H1 (cell line): ENCODE data around the gene FITM1. TPM values are rescaled to one million over a fixed set of nuclear protein-coding genes. Genes with fewer than 3 reads are reported as not detected.

Experiments
- ASH2L ChIP-seq: fragments of 200-600, 300-600 bp; sonication (generic); IDR thresholded peaks from one replicate; pipeline ENCODE4 v1.7.1; 2017; ENCODE audit warnings: low read length
- BCL11A ChIP-seq, 2 experiments: IDR thresholded peaks; one replicate each; pipeline ENCODE4 v1.6.1; 2011; ENCODE audit warnings: low read depth in 2 of 2, low read length in 2 of 2, mild to moderate bottlenecking in 2 of 2
- KDM4A ChIP-seq: IDR thresholded peaks from one replicate; pipeline ENCODE4 v1.7.1; 2012; ENCODE audit warnings: low read depth, mild to moderate bottlenecking, moderate library complexity, low read length, inconsistent platforms; ENCODE audit not compliant: severe bottlenecking
- RAD21 ChIP-seq, 2 experiments: IDR thresholded peaks in 1 of 2; conservative IDR thresholded peaks in 1 of 2; 2 replicates each; pipeline ENCODE4 v1.6.1; 2011; ENCODE audit warnings: low read depth in 2 of 2, low read length in 2 of 2, improper control_type of control experiment in 1 of 2, inconsistent platforms in 1 of 2, mild to moderate bottlenecking in 1 of 2, moderate library complexity in 1 of 2
- RBBP5 ChIP-seq: IDR thresholded peaks from 2 replicates; pipeline ENCODE4 v1.7.1; 2012; ENCODE audit warnings: low read depth, mild to moderate bottlenecking, inconsistent platforms, low read length, moderate library complexity, borderline replicate concordance
- SAP30 ChIP-seq: fragments of 300-600 bp; sonication (generic); IDR thresholded peaks from 2 replicates; pipeline ENCODE4 v1.7.1; 2012; ENCODE audit warnings: low read length, moderate library complexity, mild to moderate bottlenecking, inconsistent platforms; ENCODE audit not compliant: insufficient read depth, insufficient replicate concordance
- polyA plus RNA-seq, 7 experiments: library from polyadenylated mRNA; depleted of rRNA in 3 of 7; stranded (reverse) in 5 of 7; unstranded in 2 of 7; fragments of >200 nt in 5 of 7; fragments of 200-250 nt in 2 of 7; gene quantifications; 1 replicate in 5 of 7; 2 replicates in 1 of 7; 4 replicates in 1 of 7; pipeline versions ENCODE4 v1.2.1 to v1.2.3, GENCODE V29; 2011 to 2013; ENCODE audit warnings: missing spikeins in 2 of 7, mixed read lengths in 2 of 7
- total RNA-seq: library from RNA; stranded (reverse); fragmentation: NEBNext Ultra II Directional; extraction: Animal tissue kit (Norgen Biotek cat#: 25700); gene quantifications from 2 replicates; pipeline ENCODE4 v1.2.1, GENCODE V29; 2021
- TF ChIP-seq, protein P1 (sequence below): fragments of 300-600 bp; sonication (generic); IDR thresholded peaks from 2 replicates; pipeline ENCODE4 v1.7.1; 2012; ENCODE audit warnings: low read length, moderate library complexity, mild to moderate bottlenecking, inconsistent platforms; ENCODE audit not compliant: insufficient replicate concordance
- TF ChIP-seq, protein P2 (sequence below): IDR thresholded peaks from 2 replicates; pipeline ENCODE4 v1.6.1; 2011; ENCODE audit warnings: low read length, improper control_type of control experiment

The FITM1 gene
- total and polyA plus RNA-seq, 2 of the 8 experiments (the other 6 are each of a cell fraction or from before 2014, with no cell fraction given), result 0.53 to 0.76 TPM

DNA sequence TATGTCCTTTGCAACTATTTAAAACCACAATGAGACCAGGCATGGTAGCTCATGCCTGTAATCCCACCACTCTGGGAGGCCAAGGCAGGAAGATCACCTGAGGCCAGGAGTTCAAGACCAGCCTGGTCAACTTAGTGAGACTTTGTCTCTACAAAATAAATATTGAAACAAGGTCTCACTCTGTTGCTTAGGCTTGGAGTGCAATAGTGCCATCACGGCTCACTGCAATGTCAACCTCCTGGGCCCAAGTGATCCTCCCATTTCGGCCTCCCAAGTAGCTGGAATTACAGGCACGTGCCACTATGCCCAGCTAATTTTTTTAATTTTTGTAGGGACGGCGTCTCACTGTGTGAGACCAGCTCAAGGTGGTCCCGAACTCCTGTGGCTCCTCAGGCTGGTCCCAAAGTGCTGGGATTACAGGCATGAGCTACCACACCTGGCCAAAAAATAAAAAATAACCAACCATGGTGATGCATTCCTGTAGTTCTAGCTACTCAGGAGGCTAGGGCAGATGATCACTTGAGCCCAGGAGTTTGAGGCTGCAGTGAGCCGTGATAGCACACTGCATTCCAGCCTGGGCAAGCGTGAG, 955 bp upstream of the FITM1 start (continued):
- TF ChIP-seq, protein P1, sequence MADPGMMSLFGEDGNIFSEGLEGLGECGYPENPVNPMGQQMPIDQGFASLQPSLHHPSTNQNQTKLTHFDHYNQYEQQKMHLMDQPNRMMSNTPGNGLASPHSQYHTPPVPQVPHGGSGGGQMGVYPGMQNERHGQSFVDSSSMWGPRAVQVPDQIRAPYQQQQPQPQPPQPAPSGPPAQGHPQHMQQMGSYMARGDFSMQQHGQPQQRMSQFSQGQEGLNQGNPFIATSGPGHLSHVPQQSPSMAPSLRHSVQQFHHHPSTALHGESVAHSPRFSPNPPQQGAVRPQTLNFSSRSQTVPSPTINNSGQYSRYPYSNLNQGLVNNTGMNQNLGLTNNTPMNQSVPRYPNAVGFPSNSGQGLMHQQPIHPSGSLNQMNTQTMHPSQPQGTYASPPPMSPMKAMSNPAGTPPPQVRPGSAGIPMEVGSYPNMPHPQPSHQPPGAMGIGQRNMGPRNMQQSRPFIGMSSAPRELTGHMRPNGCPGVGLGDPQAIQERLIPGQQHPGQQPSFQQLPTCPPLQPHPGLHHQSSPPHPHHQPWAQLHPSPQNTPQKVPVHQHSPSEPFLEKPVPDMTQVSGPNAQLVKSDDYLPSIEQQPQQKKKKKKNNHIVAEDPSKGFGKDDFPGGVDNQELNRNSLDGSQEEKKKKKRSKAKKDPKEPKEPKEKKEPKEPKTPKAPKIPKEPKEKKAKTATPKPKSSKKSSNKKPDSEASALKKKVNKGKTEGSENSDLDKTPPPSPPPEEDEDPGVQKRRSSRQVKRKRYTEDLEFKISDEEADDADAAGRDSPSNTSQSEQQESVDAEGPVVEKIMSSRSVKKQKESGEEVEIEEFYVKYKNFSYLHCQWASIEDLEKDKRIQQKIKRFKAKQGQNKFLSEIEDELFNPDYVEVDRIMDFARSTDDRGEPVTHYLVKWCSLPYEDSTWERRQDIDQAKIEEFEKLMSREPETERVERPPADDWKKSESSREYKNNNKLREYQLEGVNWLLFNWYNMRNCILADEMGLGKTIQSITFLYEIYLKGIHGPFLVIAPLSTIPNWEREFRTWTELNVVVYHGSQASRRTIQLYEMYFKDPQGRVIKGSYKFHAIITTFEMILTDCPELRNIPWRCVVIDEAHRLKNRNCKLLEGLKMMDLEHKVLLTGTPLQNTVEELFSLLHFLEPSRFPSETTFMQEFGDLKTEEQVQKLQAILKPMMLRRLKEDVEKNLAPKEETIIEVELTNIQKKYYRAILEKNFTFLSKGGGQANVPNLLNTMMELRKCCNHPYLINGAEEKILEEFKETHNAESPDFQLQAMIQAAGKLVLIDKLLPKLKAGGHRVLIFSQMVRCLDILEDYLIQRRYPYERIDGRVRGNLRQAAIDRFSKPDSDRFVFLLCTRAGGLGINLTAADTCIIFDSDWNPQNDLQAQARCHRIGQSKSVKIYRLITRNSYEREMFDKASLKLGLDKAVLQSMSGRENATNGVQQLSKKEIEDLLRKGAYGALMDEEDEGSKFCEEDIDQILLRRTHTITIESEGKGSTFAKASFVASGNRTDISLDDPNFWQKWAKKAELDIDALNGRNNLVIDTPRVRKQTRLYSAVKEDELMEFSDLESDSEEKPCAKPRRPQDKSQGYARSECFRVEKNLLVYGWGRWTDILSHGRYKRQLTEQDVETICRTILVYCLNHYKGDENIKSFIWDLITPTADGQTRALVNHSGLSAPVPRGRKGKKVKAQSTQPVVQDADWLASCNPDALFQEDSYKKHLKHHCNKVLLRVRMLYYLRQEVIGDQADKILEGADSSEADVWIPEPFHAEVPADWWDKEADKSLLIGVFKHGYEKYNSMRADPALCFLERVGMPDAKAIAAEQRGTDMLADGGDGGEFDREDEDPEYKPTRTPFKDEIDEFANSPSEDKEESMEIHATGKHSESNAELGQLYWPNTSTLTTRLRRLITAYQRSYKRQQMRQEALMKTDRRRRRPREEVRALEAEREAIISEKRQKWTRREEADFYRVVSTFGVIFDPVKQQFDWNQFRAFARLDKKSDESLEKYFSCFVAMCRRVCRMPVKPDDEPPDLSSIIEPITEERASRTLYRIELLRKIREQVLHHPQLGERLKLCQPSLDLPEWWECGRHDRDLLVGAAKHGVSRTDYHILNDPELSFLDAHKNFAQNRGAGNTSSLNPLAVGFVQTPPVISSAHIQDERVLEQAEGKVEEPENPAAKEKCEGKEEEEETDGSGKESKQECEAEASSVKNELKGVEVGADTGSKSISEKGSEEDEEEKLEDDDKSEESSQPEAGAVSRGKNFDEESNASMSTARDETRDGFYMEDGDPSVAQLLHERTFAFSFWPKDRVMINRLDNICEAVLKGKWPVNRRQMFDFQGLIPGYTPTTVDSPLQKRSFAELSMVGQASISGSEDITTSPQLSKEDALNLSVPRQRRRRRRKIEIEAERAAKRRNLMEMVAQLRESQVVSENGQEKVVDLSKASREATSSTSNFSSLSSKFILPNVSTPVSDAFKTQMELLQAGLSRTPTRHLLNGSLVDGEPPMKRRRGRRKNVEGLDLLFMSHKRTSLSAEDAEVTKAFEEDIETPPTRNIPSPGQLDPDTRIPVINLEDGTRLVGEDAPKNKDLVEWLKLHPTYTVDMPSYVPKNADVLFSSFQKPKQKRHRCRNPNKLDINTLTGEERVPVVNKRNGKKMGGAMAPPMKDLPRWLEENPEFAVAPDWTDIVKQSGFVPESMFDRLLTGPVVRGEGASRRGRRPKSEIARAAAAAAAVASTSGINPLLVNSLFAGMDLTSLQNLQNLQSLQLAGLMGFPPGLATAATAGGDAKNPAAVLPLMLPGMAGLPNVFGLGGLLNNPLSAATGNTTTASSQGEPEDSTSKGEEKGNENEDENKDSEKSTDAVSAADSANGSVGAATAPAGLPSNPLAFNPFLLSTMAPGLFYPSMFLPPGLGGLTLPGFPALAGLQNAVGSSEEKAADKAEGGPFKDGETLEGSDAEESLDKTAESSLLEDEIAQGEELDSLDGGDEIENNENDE, result no peak
- TF ChIP-seq RAD21 (IDR thresholded peaks at IDR 0.05 in 1 of 2, conservative IDR thresholded peaks at IDR 0.05 in 1 of 2; ENCODE audit: low read depth in 2 of 2, low read length in 2 of 2) (no peak), SAP30 (no peak), ASH2L (no peak), RBBP5 (no peak), KDM4A (no peak), BCL11A (IDR thresholded peaks at IDR 0.05; ENCODE audit: low read depth in 2 of 2, low read length in 2 of 2) (no peak)
- TF ChIP-seq, protein P2, sequence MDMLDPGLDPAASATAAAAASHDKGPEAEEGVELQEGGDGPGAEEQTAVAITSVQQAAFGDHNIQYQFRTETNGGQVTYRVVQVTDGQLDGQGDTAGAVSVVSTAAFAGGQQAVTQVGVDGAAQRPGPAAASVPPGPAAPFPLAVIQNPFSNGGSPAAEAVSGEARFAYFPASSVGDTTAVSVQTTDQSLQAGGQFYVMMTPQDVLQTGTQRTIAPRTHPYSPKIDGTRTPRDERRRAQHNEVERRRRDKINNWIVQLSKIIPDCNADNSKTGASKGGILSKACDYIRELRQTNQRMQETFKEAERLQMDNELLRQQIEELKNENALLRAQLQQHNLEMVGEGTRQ, result no peak
